HepG2 (cell line): ENCODE results near the gene CAPZB. TPM values are rescaled to one million over a fixed set of nuclear protein-coding genes. Genes with fewer than 3 reads are reported as not detected.

Experiments
- ATAC-seq: fragments of 200-7000 bp; cut with Tn5 transposase; 3 replicates; pipeline ENCODE4 v1.9.1; 2020; ENCODE audit warnings: mild to moderate bottlenecking, moderate library complexity
- BruUV-seq: library from RNA; stranded (reverse); fragments of 400-500 nt; replicated peaks from 2 replicates; lab custom pipeline; 2021; lab: Mats Ljungman, UMichigan
- CTCF ChIA-PET: fragments of 300-600 bp; formaldehyde crosslinking; extraction: SDS; loops from one replicate; lab custom pipeline; 2021; ENCODE audit warnings: low total read pairs, inconsistent platforms, low intra/inter-chr PET ratio; lab: Yijun Ruan, JAX
- POLR2A ChIA-PET: fragments of 350-600 bp; sonication (Branson Sonifier 250); formaldehyde crosslinking; loops from one replicate; lab custom pipeline; 2020; ENCODE audit warnings: antibody characterized with exemption, inconsistent platforms; lab: Yijun Ruan, JAX
- DNase-seq: peaks from one replicate; pipeline ENCODE4 v3.0.0-alpha.2; 2015; ENCODE audit warnings: low spot score
- FAIRE-seq: peaks from 3 replicates; lab custom pipeline; 2011; peaks lifted over from hg19 to GRCh38; lab: Jason Lieb, UNC
- H2AFZ ChIP-seq: one replicate; pipeline ENCODE4 v1.6.1; 2011; ENCODE audit warnings: low read length, inconsistent platforms
- H3K27ac ChIP-seq: fragments of 300-600 bp; 3 replicates; pipeline ENCODE4 v1.8.0; 2011; ENCODE audit warnings: mixed run types, mild to moderate bottlenecking, mixed read lengths, low read length, inconsistent platforms; ENCODE audit not compliant: insufficient read depth; ENCODE audit errors: extremely low read length
- H3K27me3 ChIP-seq, 2 experiments: fragments of 200-600 bp in 1 of 2; 2 replicates in 1 of 2; 3 replicates in 1 of 2; pipeline versions ENCODE4 v1.6.0 to v1.8.0; 2011; ENCODE audit warnings: low read length in 2 of 2, mild to moderate bottlenecking in 2 of 2, moderate library complexity in 2 of 2, inconsistent platforms in 1 of 2; ENCODE audit not compliant: insufficient read depth in 2 of 2, control insufficient read depth in 1 of 2
- H3K36me3 ChIP-seq, 2 experiments: fragments of 200-600 bp in 1 of 2; replicated peaks in 1 of 2; 2 replicates in 1 of 2; 3 replicates in 1 of 2; pipeline versions ENCODE4 v1.5.1 to v1.8.0; 2011; ENCODE audit warnings: low read length in 2 of 2, inconsistent platforms in 1 of 2; ENCODE audit not compliant: insufficient read depth in 2 of 2, control insufficient read depth in 1 of 2
- H3K4me1 ChIP-seq: 2 replicates; pipeline ENCODE4 v1.5.1; 2012; ENCODE audit warnings: low read length, inconsistent platforms; ENCODE audit not compliant: insufficient read depth
- H3K4me2 ChIP-seq: 2 replicates; pipeline ENCODE4 v1.6.0; 2011; ENCODE audit warnings: low read depth, low read length, inconsistent platforms
- H3K4me3 ChIP-seq, 3 experiments: fragments of 200-600 bp in 1 of 3; sonication (generic), shearing (Covaris generic) in 1 of 3; replicated peaks in 1 of 3; 2 replicates each; pipeline ENCODE4 v1.5.1; 2011 to 2016; ENCODE audit warnings: low read length in 3 of 3, inconsistent platforms in 2 of 3, low read depth in 2 of 3, mild to moderate bottlenecking in 2 of 3, control low read depth in 1 of 3, mixed read lengths in 1 of 3; ENCODE audit not compliant: insufficient read depth in 1 of 3
- H3K79me2 ChIP-seq: one replicate; pipeline ENCODE4 v1.6.1; 2011; ENCODE audit warnings: low read length, inconsistent platforms; ENCODE audit not compliant: insufficient read depth
- H3K9ac ChIP-seq: 2 replicates; pipeline ENCODE4 v1.6.0; 2011; ENCODE audit warnings: mild to moderate bottlenecking, low read depth, low read length, inconsistent platforms; ENCODE audit not compliant: insufficient read depth
- H3K9me3 ChIP-seq: 2 replicates; pipeline ENCODE4 v1.5.1; 2012; ENCODE audit warnings: mild to moderate bottlenecking, low read length
- H4K20me1 ChIP-seq: 2 replicates; pipeline ENCODE4 v1.6.0; 2011; ENCODE audit warnings: inconsistent platforms, mild to moderate bottlenecking, low read length, moderate library complexity; ENCODE audit not compliant: insufficient read depth
- DMAP1 ChIP-seq: IDR thresholded peaks from 2 replicates; pipeline ENCODE4 v1.6.1; 2016
- EED ChIP-seq: sonication (generic); formaldehyde crosslinking; IDR thresholded peaks from 2 replicates; pipeline ENCODE4 v1.5.0; 2020; ENCODE audit warnings: mild to moderate bottlenecking, missing genetic modification reagents
- ELF3 ChIP-seq: IDR thresholded peaks from 2 replicates; pipeline ENCODE4 v1.6.1; 2016; ENCODE audit warnings: missing genetic modification reagents, missing compliant biosample characterization
- NKX3-1 ChIP-seq: sonication (generic); formaldehyde crosslinking; IDR thresholded peaks from 2 replicates; pipeline ENCODE4 v1.5.0; 2020; ENCODE audit warnings: missing genetic modification reagents
- RAD21 ChIP-seq: fragments of 450-650 bp; formaldehyde crosslinking; IDR thresholded peaks from 2 replicates; pipeline ENCODE4 v1.5.0; 2020; ENCODE audit warnings: mild to moderate bottlenecking
- RXRA ChIP-seq: sonication (generic); formaldehyde crosslinking; IDR thresholded peaks from 2 replicates; pipeline ENCODE4 v1.5.1; 2020; ENCODE audit warnings: missing genetic modification reagents
- XBP1 ChIP-seq: sonication (generic); formaldehyde crosslinking; IDR thresholded peaks from 2 replicates; pipeline ENCODE4 v1.5.0; 2020; ENCODE audit warnings: missing genetic modification reagents
- ZBTB7A ChIP-seq: sonication (generic); formaldehyde crosslinking; IDR thresholded peaks from 2 replicates; pipeline ENCODE4 v1.8.0; 2022; ENCODE audit warnings: mild to moderate bottlenecking, missing genetic modification reagents
- ZNF850 ChIP-seq: sonication (generic); formaldehyde crosslinking; conservative IDR thresholded peaks from 2 replicates; pipeline ENCODE4 v1.9.0; 2021; ENCODE audit warnings: mild to moderate bottlenecking, missing genetic modification reagents
- WGBS: methylation state at CpG from one replicate; pipeline ENCODE4 v1.1.6; 2017; ENCODE audit warnings: low lambda C conversion rate; 5-methylcytosine and 5-hydroxymethylcytosine counted together
- in situ Hi-C: cut with HindIII; loops from 2 replicates; pipeline ENCODE4 v1.10.0; 2017; ENCODE audit warnings: low pct_unique_long_range_greater_than_20kb; ENCODE audit not compliant: extremely low pct_ligation_motif_present
- intact Hi-C: fragments of 100-400 bp; cut with micrococcal nuclease; formaldehyde crosslinking; loops from one replicate; pipeline ENCODE4 v1.10.0; 2022; ENCODE audit not compliant: unreplicated experiment
- polyA plus RNA-seq, 8 experiments: library from polyadenylated mRNA; depleted of rRNA in 3 of 8; stranded (reverse) in 7 of 8; unstranded in 1 of 8; fragments of >200 nt; fragmentation: Illumina TruSeq in 4 of 8; extraction: Trizol in 4 of 8; gene quantifications; 2 replicates each; pipeline versions ENCODE4 v1.2.1 to v1.2.3, GENCODE V29; 2011 to 2016; ENCODE audit warnings: low read depth in 4 of 8, missing spikeins in 1 of 8, mixed read lengths in 1 of 8; ENCODE audit not compliant: insufficient read depth in 1 of 8
- total RNA-seq, 5 experiments: library from RNA; depleted of rRNA; stranded (reverse); fragments of >200 nt; fragmentation: Illumina TruSeq; extraction: Trizol; gene quantifications; 2 replicates each; pipeline ENCODE4 v1.2.3, GENCODE V29; 2016; ENCODE audit warnings: low read depth in 1 of 5

Gene CAPZB
- total and polyA plus RNA-seq, 2 of the 13 experiments (the other 11 are each of a cell fraction or from before 2014, with no cell fraction given): 58.9 to 76.9 TPM

DNA sequence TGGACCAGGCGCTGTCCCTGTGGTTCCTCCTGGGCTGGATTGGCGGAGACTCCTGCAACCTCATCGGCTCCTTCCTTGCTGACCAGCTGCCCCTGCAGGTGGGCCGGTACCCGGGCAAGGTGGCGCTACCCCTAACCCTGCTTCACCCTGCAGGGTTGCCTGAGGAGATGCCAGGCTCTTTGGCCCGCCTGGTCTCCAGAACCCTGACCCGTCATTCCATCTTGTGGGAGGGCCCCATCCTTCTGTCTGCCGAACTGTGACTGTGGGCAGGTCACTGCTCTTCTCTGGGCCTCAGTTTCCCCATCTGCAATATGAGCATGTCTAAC is 160.7 kb downstream of the CAPZB start:
- no TSS peak for BruUV-seq
- no peaks in the 10 kb centered on the region for H4K20me1 ChIP-seq
- H2AFZ ChIP-seq: no peak overlapping the region
- H3K9ac ChIP-seq: no peak overlapping the region
- H3K4me3 ChIP-seq: no peak overlapping the region
- intact Hi-C loops (no loop called here), in situ Hi-C loops (no loop called here)
- ATAC-seq (no peak), FAIRE-seq (no peak), DNase-seq (no peak)
- H3K79me2 ChIP-seq: no peaks in the 10 kb centered on the region
- WGBS: 88% methylated on average over 4 of the region's 9 CpGs
- no peak overlapping the region for H3K27ac ChIP-seq
- peaks cover 18 to 50% of the 10 kb centered on the region in 2 experiments for H3K36me3 ChIP-seq
- H3K27me3 ChIP-seq: no peaks in the 10 kb centered on the region
- H3K9me3 ChIP-seq: no peaks in the 10 kb centered on the region
- no peak overlapping the region for H3K4me2 ChIP-seq
- TF ChIP-seq RXRA (CRISPR knock-in tag) (no peak), XBP1 (no peak), DMAP1 (no peak), ZNF850 (CRISPR knock-in tag) (no peak), ZBTB7A (no peak), EED (CRISPR knock-in tag) (no peak), NKX3-1 (CRISPR knock-in tag) (no peak), RAD21 (CRISPR knock-in tag) (no peak)
- H3K4me1 ChIP-seq: no peaks in the 10 kb centered on the region
- POLR2A ChIA-PET: no interaction called here
- CTCF ChIA-PET: no interaction called here

- no peak for ATAC-seq
- CTCF ChIA-PET: no interaction called here
Observed at GRCh38 chr1:19323987-19324664, 161.2 kb downstream of the CAPZB start.

More at GRCh38 chr1:19323987-19324664, 161.2 kb downstream of the CAPZB start:
- Histone ChIP-seq H3K36me3 (peaks cover 18 to 54% of the 10 kb centered on the region in 2 experiments), H3K4me3 (no peak overlapping the region), H3K9me3 (no peaks in the 10 kb centered on the region), H3K9ac (no peak overlapping the region), H3K79me2 (no peaks in the 10 kb centered on the region)
- no peak for FAIRE-seq
- in situ Hi-C loops: no loop called here
- no peak for TF ChIP-seq ELF3 (CRISPR knock-in tag)
- TF ChIP-seq, all 625 proteins: peak for 0
- no peak overlapping the region for H2AFZ ChIP-seq
- no peaks in the 10 kb centered on the region for H3K4me1 ChIP-seq
- BruUV-seq: no TSS peak
- POLR2A ChIA-PET: interaction anchor here (0.9 kb wide), 1 partner anchor 12 kb away, joined by 5 read pairs; the partner anchor contains the start of genes AKR7A2 and SLC66A1
- H3K27ac ChIP-seq: no peak overlapping the region
- DNase-seq: no peak
- intact Hi-C loops: no loop called here
- 90% methylated on average over 13 of the region's 23 CpGs for WGBS
- no peak overlapping the region for H3K4me2 ChIP-seq
- no peaks in the 10 kb centered on the region for H4K20me1 ChIP-seq
- no peaks in the 10 kb centered on the region for H3K27me3 ChIP-seq
